ENCODE measurements around the gene DDAH1.

The DDAH1 gene

DNA sequence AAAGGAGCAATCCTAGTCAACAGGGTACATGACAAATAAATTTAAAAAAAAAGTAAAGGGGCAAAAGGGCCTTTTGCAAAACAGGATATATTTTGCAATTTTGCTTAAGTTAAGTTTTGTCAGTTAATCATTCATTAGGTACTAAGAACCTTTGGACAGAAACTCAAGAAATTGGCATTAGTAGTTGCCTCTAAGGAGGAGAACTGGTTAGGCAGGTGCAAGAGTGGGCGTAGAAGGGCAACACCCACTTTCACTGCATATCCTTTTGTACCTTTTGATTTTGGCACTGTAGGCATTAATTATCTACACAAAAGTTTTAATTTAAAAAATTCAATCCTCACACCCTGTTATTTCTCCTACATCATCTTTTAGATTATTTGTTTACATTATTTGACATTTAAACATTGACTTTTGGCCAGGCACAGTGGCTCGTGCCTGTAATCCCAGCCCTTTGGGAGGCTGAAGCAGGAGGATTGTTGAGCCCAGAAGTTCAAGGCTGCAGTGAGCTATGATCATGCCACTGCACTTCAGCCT, 4.3 kb downstream of the DDAH1 start:
- CTCF ChIA-PET = interaction anchor here (1.8 to 3.4 kb wide), 2 partner anchors 151 to 152 kb away, joined by 9 to 30 read pairs; no protein-coding TSS in a partner anchor
- TF ChIP-seq, protein P1, sequence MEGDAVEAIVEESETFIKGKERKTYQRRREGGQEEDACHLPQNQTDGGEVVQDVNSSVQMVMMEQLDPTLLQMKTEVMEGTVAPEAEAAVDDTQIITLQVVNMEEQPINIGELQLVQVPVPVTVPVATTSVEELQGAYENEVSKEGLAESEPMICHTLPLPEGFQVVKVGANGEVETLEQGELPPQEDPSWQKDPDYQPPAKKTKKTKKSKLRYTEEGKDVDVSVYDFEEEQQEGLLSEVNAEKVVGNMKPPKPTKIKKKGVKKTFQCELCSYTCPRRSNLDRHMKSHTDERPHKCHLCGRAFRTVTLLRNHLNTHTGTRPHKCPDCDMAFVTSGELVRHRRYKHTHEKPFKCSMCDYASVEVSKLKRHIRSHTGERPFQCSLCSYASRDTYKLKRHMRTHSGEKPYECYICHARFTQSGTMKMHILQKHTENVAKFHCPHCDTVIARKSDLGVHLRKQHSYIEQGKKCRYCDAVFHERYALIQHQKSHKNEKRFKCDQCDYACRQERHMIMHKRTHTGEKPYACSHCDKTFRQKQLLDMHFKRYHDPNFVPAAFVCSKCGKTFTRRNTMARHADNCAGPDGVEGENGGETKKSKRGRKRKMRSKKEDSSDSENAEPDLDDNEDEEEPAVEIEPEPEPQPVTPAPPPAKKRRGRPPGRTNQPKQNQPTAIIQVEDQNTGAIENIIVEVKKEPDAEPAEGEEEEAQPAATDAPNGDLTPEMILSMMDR (IDR thresholded peaks at IDR 0.05; ENCODE audit: insufficient read depth, low read length, missing control alignments) = no peak
- POLR2A ChIA-PET = no interaction called here
- DNase-seq (ENCODE audit: low read depth, low spot score) = no peak
- no peak overlapping the region for H3K4me3 ChIP-seq (ENCODE audit: low read depth, low read length)

DNA sequence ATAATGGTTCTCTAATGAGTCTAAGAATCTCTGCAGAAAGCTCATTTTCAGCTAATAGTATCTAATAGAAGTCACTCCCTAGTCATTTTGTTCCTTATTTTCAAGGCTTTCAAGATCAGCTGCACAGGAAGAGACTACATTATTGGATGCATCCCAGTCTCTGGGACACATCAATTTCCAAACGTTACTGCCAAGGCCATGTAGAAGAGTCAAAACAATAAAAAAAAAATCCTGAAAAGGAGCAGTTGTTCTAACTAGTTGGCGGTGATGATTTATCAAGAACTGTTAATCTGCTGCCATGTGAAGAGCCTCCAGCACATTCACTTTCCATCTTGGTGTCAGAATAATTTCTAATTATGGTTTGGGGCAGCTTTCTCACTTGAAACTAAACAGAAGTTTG, 5.7 kb downstream of the DDAH1 start:
- ChIA-PET POLR2A (no interaction called here), CTCF (interaction anchor here (1.8 kb wide), 1 partner anchor 151 kb away, joined by 9 read pairs; no protein-coding TSS in a partner anchor)
- TF ChIP-seq, protein P1 (IDR thresholded peaks at IDR 0.05; ENCODE audit: insufficient read depth, low read length, missing control alignments) = no peak
- no peak overlapping the region for H3K4me3 ChIP-seq (ENCODE audit: low read depth, low read length)
- DNase-seq (ENCODE audit: low read depth, low spot score) = no peak

DNA sequence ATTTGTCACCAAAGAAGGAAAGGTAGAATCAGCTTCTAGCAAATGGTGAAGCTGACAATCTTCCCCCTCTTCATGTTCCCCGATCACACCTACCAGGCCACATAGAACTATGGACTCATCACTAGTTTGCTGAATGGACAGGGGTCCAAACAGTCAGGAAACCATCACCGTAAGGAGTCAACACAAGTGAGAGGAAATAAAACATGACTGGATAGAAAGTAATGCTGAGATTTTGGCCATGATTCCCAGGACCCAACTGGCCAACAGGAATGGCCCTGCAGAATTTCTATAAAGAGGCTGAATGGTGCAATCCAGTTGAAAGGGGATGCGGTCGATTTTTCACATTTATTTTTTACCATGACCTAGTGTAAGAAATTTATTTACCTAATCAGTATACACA, 10.7 kb downstream of the DDAH1 start:
- no peak overlapping the region for H3K4me3 ChIP-seq (ENCODE audit: low read depth, low read length)
- TF ChIP-seq, protein P1 (IDR thresholded peaks at IDR 0.05; ENCODE audit: insufficient read depth, low read length, missing control alignments) = no peak
- no peak for DNase-seq (ENCODE audit: low read depth, low spot score)
- ChIA-PET CTCF (no interaction called here), POLR2A (no interaction called here)

DNA sequence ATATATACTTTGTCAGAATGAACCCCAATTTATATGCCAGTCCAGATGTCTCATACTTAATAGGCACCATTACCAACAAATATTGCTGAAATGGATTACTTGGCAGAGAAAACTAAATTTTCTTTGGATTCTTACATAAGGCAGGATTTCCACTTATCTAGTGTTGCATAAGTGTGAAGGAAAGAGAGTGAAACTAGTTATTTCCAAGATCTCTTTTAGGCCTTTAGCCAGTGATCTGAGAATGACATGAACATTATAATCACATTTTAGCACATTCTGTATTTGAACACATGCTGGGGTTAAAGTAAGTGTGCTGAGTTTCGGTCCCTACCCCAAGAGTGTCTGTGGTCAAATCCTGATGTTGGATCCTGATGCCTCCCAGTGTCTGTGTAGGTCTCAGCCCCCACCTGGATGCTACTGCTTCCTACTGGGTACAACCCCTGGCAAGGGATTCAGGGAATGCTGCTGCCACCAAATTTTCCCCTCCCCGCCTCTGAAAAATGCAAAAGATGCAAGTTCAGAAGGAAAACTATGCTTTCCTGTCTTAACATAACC, 11.2 kb downstream of the DDAH1 start:
- TF ChIP-seq, protein P1 (IDR thresholded peaks at IDR 0.05; ENCODE audit: insufficient read depth, low read length, missing control alignments) = no peak
- POLR2A ChIA-PET = interaction anchor here (1.3 kb wide), 1 partner anchor 12 kb away, joined by 6 read pairs; the partner anchor contains the start of gene DDAH1
- DNase-seq (ENCODE audit: low read depth, low spot score) = no peak
- H3K4me3 ChIP-seq (ENCODE audit: low read depth, low read length) = no peak overlapping the region
- CTCF ChIA-PET = interaction anchor here (1.7 kb wide), 1 partner anchor 145 kb away, joined by 11 read pairs; no protein-coding TSS in a partner anchor

DNA sequence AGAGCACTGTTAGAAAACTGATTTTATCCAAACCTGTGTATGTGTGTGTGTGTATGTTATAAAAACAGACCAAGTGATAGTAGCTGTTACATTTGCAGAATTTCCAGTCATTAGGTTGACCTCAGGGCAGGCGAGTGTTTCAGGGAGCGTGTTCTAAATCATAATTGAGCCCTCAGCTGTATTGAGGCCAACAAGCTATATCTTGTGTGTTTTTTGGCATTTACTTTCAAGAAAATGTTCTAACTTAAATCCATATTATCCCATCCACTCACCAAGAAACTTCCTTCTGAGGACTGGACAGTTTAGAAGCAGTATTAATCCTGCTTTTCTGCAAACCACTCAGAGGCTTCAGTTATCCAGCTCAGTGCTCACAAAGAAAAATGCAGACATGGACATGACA, 12.0 kb downstream of the DDAH1 start:
- TF ChIP-seq, protein P1 (IDR thresholded peaks at IDR 0.05; ENCODE audit: insufficient read depth, low read length, missing control alignments) = no peak
- no peak overlapping the region for H3K4me3 ChIP-seq (ENCODE audit: low read depth, low read length)
- DNase-seq (ENCODE audit: low read depth, low spot score) = no peak
- POLR2A ChIA-PET = interaction anchor here (1.3 kb wide), 1 partner anchor 12 kb away, joined by 6 read pairs; the partner anchor contains the start of gene DDAH1
- CTCF ChIA-PET = interaction anchor here (1.0 to 1.7 kb wide), 2 partner anchors 11 to 145 kb away, joined by 3 to 11 read pairs; no protein-coding TSS in a partner anchor

DNA sequence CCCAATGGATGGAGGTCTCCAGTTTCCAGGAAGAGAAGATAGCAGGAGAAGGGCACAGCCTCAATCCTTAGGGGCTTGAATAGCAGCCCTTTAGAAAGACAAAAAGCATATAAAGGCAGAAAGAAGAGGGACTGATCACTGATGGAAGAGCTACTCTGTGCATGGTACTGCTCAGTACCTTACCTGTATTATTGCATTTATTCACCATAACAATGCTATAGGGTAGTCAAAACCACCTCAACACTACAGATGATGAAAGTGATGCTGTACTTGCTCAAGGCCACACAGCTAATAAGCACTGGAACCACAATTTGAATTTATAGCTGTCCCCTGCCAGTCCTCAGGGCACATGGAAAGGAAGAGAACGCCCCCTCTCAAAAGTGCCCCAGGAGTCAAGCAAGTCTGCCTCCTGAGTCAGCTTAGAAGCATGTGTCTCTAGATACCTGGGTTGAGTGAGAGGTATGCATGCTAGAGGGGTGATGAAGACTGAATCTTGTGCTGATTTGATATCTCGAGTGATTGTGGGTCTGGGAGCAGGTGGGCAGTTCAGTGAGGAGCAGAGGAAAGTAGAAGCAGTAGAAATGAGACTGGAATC, 13.6 kb downstream of the DDAH1 start:
- no peak overlapping the region for H3K4me3 ChIP-seq (ENCODE audit: low read depth, low read length)
- CTCF ChIA-PET = interaction anchor here (1.2 kb wide), 1 partner anchor 12 kb away, joined by 3 read pairs; no protein-coding TSS in a partner anchor
- TF ChIP-seq, protein P1 (IDR thresholded peaks at IDR 0.05; ENCODE audit: insufficient read depth, low read length, missing control alignments) = no peak
- DNase-seq (ENCODE audit: low read depth, low spot score) = no peak
- POLR2A ChIA-PET = no interaction called here
